HG03460 (cell line): ENCODE measurements around the gene EYS.
"Not testable (repeated sequence)": the region's sequence is repeated elsewhere in the genome, so short reads cannot be mapped to it uniquely, and the experiment has no call there.

Experiments used
- ATAC-seq: cut with Tn5 transposase; IDR thresholded peaks from one replicate; pipeline ENCODE4 v1.9.1; 2021; ENCODE audit not compliant: unreplicated experiment

Gene EYS

GRCh38 chr6:65113581-65113980, 593.4 kb downstream of the EYS start:
- no peak for ATAC-seq

- ATAC-seq: no peak
Observed at GRCh38 chr6:65112435-65112834, 594.6 kb downstream of the EYS start.

GRCh38 chr6:65110031-65110430, 597.0 kb downstream of the EYS start:
- ATAC-seq: no peak

GRCh38 chr6:65098349-65098748, 608.7 kb downstream of the EYS start:
- ATAC-seq: no peak

GRCh38 chr6:65091561-65091960, 615.5 kb downstream of the EYS start:
- no peak for ATAC-seq

- ATAC-seq: no peak
Observed at GRCh38 chr6:65088575-65088974, 618.5 kb downstream of the EYS start.

- ATAC-seq: no peak
Observed at GRCh38 chr6:65081756-65082155, 625.3 kb downstream of the EYS start.

GRCh38 chr6:65075705-65076230, 631.3 kb downstream of the EYS start:
- ATAC-seq: no peak

GRCh38 chr6:65072500-65072899, 634.5 kb downstream of the EYS start:
- ATAC-seq: no peak

- no peak for ATAC-seq
Observed at GRCh38 chr6:65071480-65071879, 635.5 kb downstream of the EYS start.

- ATAC-seq: no peak
Observed at GRCh38 chr6:65064844-65065243, 642.2 kb downstream of the EYS start.

GRCh38 chr6:65059568-65059967, 647.5 kb downstream of the EYS start:
- ATAC-seq: no peak

GRCh38 chr6:65055545-65055944, 651.5 kb downstream of the EYS start:
- no peak for ATAC-seq

GRCh38 chr6:65052626-65053025, 654.4 kb downstream of the EYS start:
- no peak for ATAC-seq

- no peak for ATAC-seq
Observed at GRCh38 chr6:65045801-65046200, 661.2 kb downstream of the EYS start.

GRCh38 chr6:65014006-65014405, 693.0 kb downstream of the EYS start:
- ATAC-seq: no peak

- no peak for ATAC-seq
Observed at GRCh38 chr6:65006788-65007187, 700.2 kb downstream of the EYS start.

- no peak for ATAC-seq
Observed at GRCh38 chr6:65004283-65004682, 702.7 kb downstream of the EYS start.

GRCh38 chr6:65002882-65003281, 704.1 kb downstream of the EYS start:
- ATAC-seq: not testable (repeated sequence)

GRCh38 chr6:65000815-65001214, 706.2 kb downstream of the EYS start:
- no peak for ATAC-seq

GRCh38 chr6:64998204-64998603, 708.8 kb downstream of the EYS start:
- no peak for ATAC-seq

GRCh38 chr6:64996301-64996700, 710.7 kb downstream of the EYS start:
- ATAC-seq: no peak

- no peak for ATAC-seq
Observed at GRCh38 chr6:64990652-64991304, 716.2 kb downstream of the EYS start.
